Activated naive CD4-positive, alpha-beta T cell treated with anti-CD3 and anti-CD28 coated beads for 36 hours (primary cell): Measurements from ENCODE around the gene CIDEC. TPM values are rescaled to one million over a fixed set of nuclear protein-coding genes. Genes with fewer than 3 reads are reported as not detected.
A peak's percentile ranks its signal among the peaks of the same experiment; 100 is the strongest.
"Not testable (repeated sequence)": the region's sequence is repeated elsewhere in the genome, so short reads cannot be mapped to it uniquely, and the experiment has no call there.

Experiments
- CTCF ChIA-PET: fragments of 350-600 bp; sonication (Branson Sonifier 250); formaldehyde crosslinking; loops from one replicate; lab custom pipeline; 2021; ENCODE audit warnings: antibody characterized with exemption; lab: Charles Lee
- DNase-seq: peaks from one replicate; pipeline ENCODE4 v3.0.0-alpha.2; 2020
- H3K27ac Mint-ChIP-seq: one replicate; pipeline ENCODE4 v1.8.0; 2021; ENCODE audit warnings: mild to moderate bottlenecking, mixed read lengths
- H3K27me3 Mint-ChIP-seq: one replicate; pipeline ENCODE4 v1.8.0; 2021; ENCODE audit warnings: low read depth, mixed read lengths
- H3K36me3 Mint-ChIP-seq: one replicate; pipeline ENCODE4 v1.8.0; 2021; ENCODE audit warnings: low read depth, mixed read lengths
- H3K4me1 Mint-ChIP-seq: one replicate; pipeline ENCODE4 v1.8.0; 2021; ENCODE audit warnings: low read depth, mixed read lengths
- H3K4me3 Mint-ChIP-seq: one replicate; pipeline ENCODE4 v1.8.0; 2021; ENCODE audit warnings: mild to moderate bottlenecking, moderate library complexity, mixed read lengths
- H3K9me3 Mint-ChIP-seq: one replicate; pipeline ENCODE4 v1.8.0; 2021; ENCODE audit warnings: mixed read lengths
- intact Hi-C: fragments of 100-400 bp; cut with micrococcal nuclease; formaldehyde crosslinking; loops from one replicate; pipeline ENCODE4 v1.15.1; 2023
- total RNA-seq, 2 experiments: library from RNA; stranded (reverse); gene quantifications; one replicate each; pipeline ENCODE4 v1.2.3, GENCODE V29; 2021

Gene CIDEC
- total RNA-seq, 2 experiments from 2014 or later, result not detected

GRCh38 chr3:9912294-9912935, 32.4 kb upstream of the CIDEC start:
- Mint-ChIP-seq H3K4me1 (peaks cover 23% of the 10 kb centered on the region), H3K27me3 (peaks cover 5% of the 10 kb centered on the region), H3K27ac (no peak overlapping the region), H3K4me3 (no peak overlapping the region), H3K36me3 (no peaks in the 10 kb centered on the region), H3K9me3 (no peaks in the 10 kb centered on the region)
- CTCF ChIA-PET, result interaction anchor here (1.0 to 1.4 kb wide), 3 partner anchors 19 to 85 kb away, joined by 3 read pairs; partner anchors contain the start of gene CRELD1
- no peak for DNase-seq
- intact Hi-C loops, result no loop called here

GRCh38 chr3:9911863-9912262, 31.8 kb upstream of the CIDEC start:
- Mint-ChIP-seq H3K9me3 (no peaks in the 10 kb centered on the region), H3K36me3 (no peaks in the 10 kb centered on the region), H3K4me3 (no peak overlapping the region), H3K27ac (no peak overlapping the region), H3K4me1 (peaks cover 23% of the 10 kb centered on the region), H3K27me3 (peaks cover 5% of the 10 kb centered on the region)
- intact Hi-C loops, result no loop called here
- CTCF ChIA-PET, result interaction anchor here (1.0 to 1.3 kb wide), 3 partner anchors 20 to 85 kb away, joined by 3 read pairs; partner anchors contain the start of gene CRELD1
- no peak for DNase-seq

GRCh38 chr3:9909221-9910013, 29.4 kb upstream of the CIDEC start:
- H3K36me3 Mint-ChIP-seq, result no peaks in the 10 kb centered on the region
- H3K4me3 Mint-ChIP-seq, result no peak overlapping the region
- CTCF ChIA-PET, result no interaction called here
- H3K4me1 Mint-ChIP-seq, result peaks cover 10% of the 10 kb centered on the region
- no peak overlapping the region for H3K27ac Mint-ChIP-seq
- H3K27me3 Mint-ChIP-seq, result peaks cover 4% of the 10 kb centered on the region
- DNase-seq, result peak; percentile 32
- intact Hi-C loops, result no loop called here
- H3K9me3 Mint-ChIP-seq, result no peaks in the 10 kb centered on the region

DNA sequence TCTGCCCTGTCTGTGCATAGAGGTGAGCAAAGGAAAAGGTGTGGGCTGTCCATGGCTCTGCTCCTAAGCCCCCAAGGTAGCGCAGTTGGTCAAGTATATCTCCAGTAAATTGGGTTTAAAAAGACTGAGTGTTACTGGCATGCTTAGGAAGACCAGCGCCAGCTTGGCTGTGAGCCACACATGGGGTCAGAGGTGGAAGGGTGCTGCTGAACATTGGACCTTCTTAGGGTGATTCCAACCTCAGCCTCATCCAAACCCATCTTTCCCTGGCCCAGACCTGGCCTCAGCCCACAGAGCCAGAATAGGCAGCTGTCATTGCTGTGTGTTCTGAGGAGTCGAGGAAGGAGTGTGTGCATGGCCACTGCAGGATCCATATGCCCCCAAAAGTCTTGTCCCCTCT, 28.2 kb upstream of the CIDEC start:
- Mint-ChIP-seq H3K4me1 (peaks cover 18% of the 10 kb centered on the region), H3K4me3 (no peak overlapping the region), H3K27ac (no peak overlapping the region), H3K27me3 (peaks cover 4% of the 10 kb centered on the region), H3K9me3 (no peaks in the 10 kb centered on the region), H3K36me3 (no peaks in the 10 kb centered on the region)
- CTCF ChIA-PET, result interaction anchor here (1.2 to 1.4 kb wide), 2 partner anchors 8 to 13 kb away, joined by 3 read pairs; partner anchors contain the start of gene IL17RC
- no peak for DNase-seq
- intact Hi-C loops, result no loop called here

- Mint-ChIP-seq H3K9me3 (no peaks in the 10 kb centered on the region), H3K27me3 (peaks cover 3% of the 10 kb centered on the region), H3K36me3 (no peaks in the 10 kb centered on the region), H3K4me1 (peaks cover 33% of the 10 kb centered on the region), H3K27ac (no peak overlapping the region), H3K4me3 (no peak overlapping the region)
- CTCF ChIA-PET, result interaction anchor here (0.5 kb wide), 1 partner anchor 26 kb away, joined by 4 read pairs; no protein-coding TSS in a partner anchor
- intact Hi-C loops, result no loop called here
- no peak for DNase-seq
Observed at GRCh38 chr3:9906480-9906879, 26.4 kb upstream of the CIDEC start.

DNA sequence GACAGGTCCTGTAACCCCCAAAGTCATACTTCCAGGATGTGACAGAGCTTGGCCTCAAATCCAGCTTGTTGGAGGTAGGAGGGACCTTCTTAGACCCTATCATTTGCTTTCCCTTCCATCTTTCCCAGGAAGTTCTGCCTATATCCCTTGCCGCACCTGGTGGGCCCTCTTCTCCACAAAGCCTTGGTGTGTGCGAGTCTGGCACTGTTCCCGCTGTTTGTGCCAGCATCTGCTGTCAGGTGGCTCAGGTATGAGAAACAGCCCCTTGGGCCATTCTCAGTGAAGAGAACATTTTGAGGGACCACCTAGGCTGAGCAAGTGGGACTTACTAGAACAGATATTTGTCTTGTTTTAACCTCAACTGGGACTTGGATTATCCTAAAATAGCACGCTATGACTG, 23.9 kb upstream of the CIDEC start:
- no peak for DNase-seq
- H3K27ac Mint-ChIP-seq, result no peak overlapping the region
- intact Hi-C loops, result loop anchor here (2.0 kb wide), 1 partner anchor 59 kb away; the partner anchor contains the start of gene RPUSD3
- H3K4me3 Mint-ChIP-seq, result no peak overlapping the region
- peaks cover 28% of the 10 kb centered on the region for H3K4me1 Mint-ChIP-seq
- no peaks in the 10 kb centered on the region for H3K36me3 Mint-ChIP-seq
- H3K27me3 Mint-ChIP-seq, result no peaks in the 10 kb centered on the region
- no peaks in the 10 kb centered on the region for H3K9me3 Mint-ChIP-seq
- CTCF ChIA-PET, result interaction anchor here (1.6 kb wide), 1 partner anchor 10 kb away, joined by 5 read pairs; no protein-coding TSS in a partner anchor

DNA sequence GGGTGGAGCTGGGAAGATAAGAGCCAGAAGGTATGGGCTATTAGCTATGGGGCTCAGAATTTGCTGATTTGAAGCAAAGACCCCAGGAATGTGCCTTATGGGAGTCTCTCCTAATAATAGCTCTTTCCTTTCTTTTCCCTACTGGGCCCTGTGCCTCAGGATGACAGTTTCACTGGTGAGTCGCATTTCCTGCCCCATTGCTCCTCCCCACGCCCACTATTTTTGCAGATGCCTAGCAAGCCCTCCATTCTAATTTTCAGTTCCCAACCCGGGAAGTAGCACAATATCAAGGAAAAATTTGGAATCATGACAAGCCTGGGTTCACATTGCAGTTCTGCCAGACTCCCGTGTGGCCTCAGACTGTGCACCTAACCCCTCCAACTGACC, 23.2 kb upstream of the CIDEC start:
- H3K9me3 Mint-ChIP-seq, result no peaks in the 10 kb centered on the region
- H3K4me1 Mint-ChIP-seq, result peaks cover 35% of the 10 kb centered on the region
- no peaks in the 10 kb centered on the region for H3K27me3 Mint-ChIP-seq
- intact Hi-C loops, result loop anchor here (2.0 kb wide), 1 partner anchor 58 kb away; the partner anchor contains the start of gene RPUSD3
- H3K27ac Mint-ChIP-seq, result no peak overlapping the region
- CTCF ChIA-PET, result interaction anchor here (1.0 to 1.6 kb wide), 4 partner anchors 10 to 30 kb away, joined by 3 to 9 read pairs (median 4); partner anchors contain the start of genes CRELD1 and JAGN1
- no peak overlapping the region for H3K4me3 Mint-ChIP-seq
- H3K36me3 Mint-ChIP-seq, result no peaks in the 10 kb centered on the region
- DNase-seq, result peak; percentile 34

- peaks cover 38% of the 10 kb centered on the region for H3K4me1 Mint-ChIP-seq
- CTCF ChIA-PET, result interaction anchor here (1.0 to 1.6 kb wide), 4 partner anchors 9 to 30 kb away, joined by 3 to 9 read pairs (median 4); partner anchors contain the start of genes CRELD1 and JAGN1
- H3K4me3 Mint-ChIP-seq, result no peak within 1 kb of the TSS
- H3K9me3 Mint-ChIP-seq, result no peaks in the 10 kb centered on the region
- DNase-seq, result no peak
- H3K27ac Mint-ChIP-seq, result no peak within 1 kb of the TSS
- H3K27me3 Mint-ChIP-seq, result no peaks in the 10 kb centered on the region
- no peaks in the 10 kb centered on the region for H3K36me3 Mint-ChIP-seq
- intact Hi-C loops, result loop anchor here (2.0 kb wide), 1 partner anchor 58 kb away; the partner anchor contains the start of gene RPUSD3
Observed at GRCh38 chr3:9902372-9903237, 22.6 kb upstream of the CIDEC start, which contains the start of gene IL17RE. Gene IL17RE, plus strand, starts transcription at chr3:9902848. Its CDS starts 85 bp downstream, at chr3:9902933.

- intact Hi-C loops, result loop anchor here (2.0 kb wide), 1 partner anchor 57 kb away; the partner anchor contains the start of gene RPUSD3
- H3K27me3 Mint-ChIP-seq, result no peaks in the 10 kb centered on the region
- no peak overlapping the region for H3K4me3 Mint-ChIP-seq
- peaks cover 40% of the 10 kb centered on the region for H3K4me1 Mint-ChIP-seq
- H3K36me3 Mint-ChIP-seq, result no peaks in the 10 kb centered on the region
- H3K9me3 Mint-ChIP-seq, result no peaks in the 10 kb centered on the region
- CTCF ChIA-PET, result interaction anchor here (0.5 to 1.7 kb wide), 5 partner anchors 10 to 74 kb away, joined by 3 to 9 read pairs (median 4); partner anchors contain the start of gene CRELD1
- DNase-seq, result peak; percentile 51
- H3K27ac Mint-ChIP-seq, result no peak overlapping the region
Observed at GRCh38 chr3:9901967-9902366, 21.9 kb upstream of the CIDEC start.

DNA sequence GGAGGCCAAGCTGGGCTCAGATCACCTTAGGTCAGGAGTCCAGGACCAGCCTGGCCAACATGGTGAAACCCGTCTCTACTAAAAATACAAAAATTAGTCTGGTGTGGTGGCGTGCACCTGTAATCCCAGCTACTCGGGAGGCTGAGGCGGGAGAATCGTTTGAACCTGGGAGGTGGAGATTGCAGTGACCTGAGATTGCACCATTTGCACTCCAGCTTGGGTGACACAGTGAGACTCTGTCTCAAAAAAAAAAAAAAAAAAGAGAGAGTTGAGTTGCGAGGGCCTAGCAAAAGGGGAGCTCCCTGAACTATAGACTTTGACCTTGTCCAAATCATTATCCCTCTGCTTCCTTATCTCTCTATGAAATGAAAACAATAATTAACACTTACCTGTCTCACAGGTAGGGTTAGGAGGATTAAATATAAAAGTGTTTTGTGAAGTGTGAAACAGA, 20.9 kb upstream of the CIDEC start:
- H3K4me1 Mint-ChIP-seq, result peaks cover 45% of the 10 kb centered on the region
- intact Hi-C loops, DNase-seq, H3K9me3 Mint-ChIP-seq, H3K4me3 Mint-ChIP-seq, H3K27ac Mint-ChIP-seq, H3K36me3 Mint-ChIP-seq, H3K27me3 Mint-ChIP-seq: not testable (repeated sequence)
- CTCF ChIA-PET, result interaction anchor here (1.7 kb wide), 1 partner anchor 9 kb away, joined by 5 read pairs; no protein-coding TSS in a partner anchor

DNA sequence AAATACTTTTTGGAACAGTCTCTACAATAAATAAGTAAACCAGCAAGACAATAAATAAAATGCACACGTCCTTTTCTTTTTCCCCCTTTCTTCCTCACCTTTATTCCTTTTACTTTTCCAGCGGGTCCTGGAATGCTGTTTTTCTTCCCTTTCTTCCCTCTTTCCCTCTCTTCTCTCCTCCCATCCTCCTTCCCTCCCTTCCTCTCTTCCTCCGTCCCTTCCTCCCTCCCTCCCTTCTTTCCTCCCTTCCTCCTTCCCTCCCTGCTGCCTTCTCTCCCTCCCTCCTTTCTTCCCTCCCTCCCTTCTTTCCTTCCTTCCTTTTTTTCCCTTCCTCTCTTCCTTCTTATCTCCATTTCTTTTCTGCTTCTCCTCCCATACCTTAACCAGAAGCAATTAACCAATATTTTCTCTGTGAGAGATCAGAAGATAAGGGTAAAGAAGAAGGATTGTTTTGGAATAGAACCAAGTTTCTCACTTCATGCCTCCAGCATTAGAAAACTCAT, 19.3 kb upstream of the CIDEC start:
- H3K27me3 Mint-ChIP-seq, result no peaks in the 10 kb centered on the region
- H3K9me3 Mint-ChIP-seq, result no peaks in the 10 kb centered on the region
- H3K4me1 Mint-ChIP-seq, result peaks cover 57% of the 10 kb centered on the region
- H3K27ac Mint-ChIP-seq, result peak overlapping the region; percentile 10
- CTCF ChIA-PET, result no interaction called here
- no peak overlapping the region for H3K4me3 Mint-ChIP-seq
- intact Hi-C loops, result no loop called here
- peaks cover 6% of the 10 kb centered on the region for H3K36me3 Mint-ChIP-seq
- DNase-seq, result no peak
